GM19324 (cell line): ENCODE data around the gene TBX1.

Experiments used
- ATAC-seq: cut with Tn5 transposase; IDR thresholded peaks from one replicate; pipeline ENCODE4 v1.9.1; 2021; ENCODE audit warnings: mild to moderate bottlenecking, moderate library complexity; ENCODE audit not compliant: unreplicated experiment, low FRiP score

Gene TBX1

DNA sequence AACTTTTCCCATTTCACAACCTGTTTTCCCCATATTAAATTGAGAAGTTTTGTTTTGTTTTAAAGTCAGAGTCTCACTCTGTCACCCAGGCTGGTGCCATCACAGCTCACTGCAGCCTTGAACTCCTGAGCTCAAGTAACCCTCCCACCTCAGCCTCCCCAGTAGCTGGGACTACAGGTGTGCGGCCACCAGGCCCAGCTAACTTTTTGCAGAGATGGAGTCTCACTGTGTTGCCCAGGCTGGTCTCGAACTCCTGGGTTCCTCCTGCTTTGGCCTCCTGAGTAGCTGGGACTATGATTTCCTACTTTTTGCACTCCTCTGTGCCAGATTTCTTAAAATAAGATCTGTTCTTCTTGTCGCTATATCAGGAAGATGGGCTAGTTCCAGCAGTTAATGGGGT lies 49.2 kb downstream of the TBX1 start:
- ATAC-seq = no peak

DNA sequence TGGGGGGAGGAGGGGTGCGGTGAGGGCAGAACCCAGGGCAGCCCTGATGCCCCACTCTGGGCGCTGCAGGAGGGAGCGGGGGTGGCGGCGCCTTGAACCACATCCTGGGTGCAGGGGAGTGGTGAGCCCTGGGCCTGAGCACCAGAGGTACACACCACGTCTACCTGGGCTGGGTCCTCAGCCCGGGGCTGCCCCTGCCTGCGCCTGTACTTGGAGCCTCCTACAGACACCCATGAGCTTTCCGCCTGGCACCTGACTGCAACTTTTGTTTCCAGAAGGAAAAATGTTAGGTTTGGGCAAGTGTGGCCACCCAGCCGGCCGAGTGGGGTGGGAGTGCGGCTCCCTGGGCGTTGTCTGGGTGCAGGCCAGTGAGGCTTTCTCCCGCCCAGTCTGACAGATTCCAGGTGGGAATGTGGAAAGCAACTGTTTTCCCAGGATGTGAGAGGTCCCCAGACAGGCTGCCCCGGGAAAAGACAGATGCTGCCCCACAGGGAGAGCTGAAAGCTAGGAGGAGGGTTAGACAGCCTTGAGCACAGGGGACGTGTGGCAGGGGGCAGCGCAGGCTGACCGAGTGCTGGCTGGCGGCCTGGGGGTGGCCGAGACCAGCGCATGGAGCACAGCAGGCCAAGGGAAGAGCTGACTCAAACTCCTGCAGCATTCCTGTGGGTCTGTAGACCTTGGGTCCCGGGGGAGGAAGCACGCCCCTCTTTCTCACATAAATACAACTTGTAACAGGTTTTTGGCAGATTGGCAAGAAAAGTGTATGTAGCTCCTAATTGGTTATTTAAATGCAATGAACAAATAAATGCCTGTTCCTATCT lies 50.0 kb downstream of the TBX1 start:
- no peak for ATAC-seq

GRCh38 chr22:19811211-19811621 lies 50.6 kb downstream of the TBX1 start:
- no peak for ATAC-seq

GRCh38 chr22:19811811-19812771 lies 51.5 kb downstream of the TBX1 start:
- no peak for ATAC-seq

DNA sequence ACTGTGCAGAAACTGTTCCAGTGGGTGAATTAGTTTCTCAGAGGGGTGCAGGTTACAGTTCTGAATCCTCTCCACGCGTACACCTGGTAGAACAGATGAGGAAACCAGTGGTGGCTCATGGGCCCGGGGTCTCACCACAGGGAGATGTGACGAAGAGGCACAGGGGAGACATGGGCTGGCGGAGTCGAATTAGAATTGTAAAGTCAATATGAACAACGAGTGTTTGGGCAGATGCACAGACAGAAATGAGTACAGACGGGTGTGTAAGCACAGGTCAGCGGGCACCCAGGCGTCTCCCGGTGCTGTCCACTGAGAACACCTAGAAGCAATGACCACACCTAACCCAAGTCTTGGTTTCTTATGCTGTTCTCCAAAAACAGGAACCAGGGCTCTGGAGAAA lies 52.3 kb downstream of the TBX1 start:
- ATAC-seq = no peak

DNA sequence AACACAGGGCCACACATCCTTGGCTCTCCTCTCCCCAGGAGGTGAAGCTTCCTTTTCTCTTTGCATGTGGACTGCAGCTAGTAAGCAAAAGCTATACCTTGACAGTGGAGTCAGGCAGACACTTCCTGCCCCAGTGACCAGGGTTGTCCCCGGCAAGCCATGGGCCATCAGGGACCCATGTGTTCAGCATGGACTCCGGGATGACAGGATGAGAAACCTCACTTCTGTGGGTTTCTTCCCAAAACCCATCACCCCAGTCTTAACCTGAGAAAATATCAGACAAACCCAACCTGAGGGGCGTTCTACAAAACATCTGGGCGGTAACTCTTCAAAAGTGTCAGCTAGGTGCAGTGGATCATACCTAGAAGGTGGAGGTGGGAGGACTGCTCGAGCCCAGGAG lies 53.9 kb downstream of the TBX1 start:
- no peak for ATAC-seq

- ATAC-seq = no peak
These were observed 54.7 kb downstream of the TBX1 start for GRCh38 chr22:19815093-19815822.

- ATAC-seq = no peak
These were observed 55.3 kb downstream of the TBX1 start for GRCh38 chr22:19815823-19816290.

GRCh38 chr22:19816372-19817119 lies 56.0 kb downstream of the TBX1 start:
- no peak for ATAC-seq
